Mucosa of rectum (tissue), 2 donors: ENCODE data around the gene KIF6.

Source experiments
- H3K27ac ChIP-seq, 2 donors: one replicate each; pipeline ENCODE4 v1.7.0; 2013; ENCODE audit warnings: inconsistent platforms in 2 of 2, low read depth in 2 of 2, low read length in 2 of 2
- H3K27me3 ChIP-seq, 2 donors: one replicate each; pipeline ENCODE4 v1.7.0; 2013; ENCODE audit warnings: low read length in 2 of 2; ENCODE audit not compliant: control insufficient read depth in 2 of 2, insufficient read depth in 2 of 2
- H3K36me3 ChIP-seq, 2 donors: one replicate each; pipeline ENCODE4 v1.7.0; 2013; ENCODE audit warnings: low read length in 2 of 2; ENCODE audit not compliant: control insufficient read depth in 2 of 2, insufficient read depth in 2 of 2
- H3K4me1 ChIP-seq, 2 donors: one replicate each; pipeline ENCODE4 v1.7.0; 2013; ENCODE audit warnings: low read length in 2 of 2, mild to moderate bottlenecking in 1 of 2; ENCODE audit not compliant: control insufficient read depth in 2 of 2, insufficient read depth in 2 of 2
- H3K4me3 ChIP-seq, 2 donors: one replicate each; pipeline ENCODE4 v1.7.0; 2013; ENCODE audit warnings: low read length in 2 of 2
- H3K9ac ChIP-seq, 2 donors: one replicate each; pipeline ENCODE4 v1.7.0; 2013; ENCODE audit warnings: low read length in 2 of 2, low read depth in 1 of 2, mild to moderate bottlenecking in 1 of 2
- H3K9me3 ChIP-seq, 2 donors: one replicate each; pipeline ENCODE4 v1.7.0; 2013; ENCODE audit warnings: low read length in 2 of 2; ENCODE audit not compliant: control insufficient read depth in 2 of 2
- donor health status: healthy.
- donor health status: Normal muscosa, but diverticular disease.

The KIF6 gene

GRCh38 chr6:39350723-39351505 lies 374.3 kb downstream of the KIF6 start:
- no peak overlapping the region for H3K9ac ChIP-seq
- no peaks in the 10 kb centered on the region for H3K4me1 ChIP-seq
- no peak overlapping the region for H3K27ac ChIP-seq
- no peaks in the 10 kb centered on the region for H3K9me3 ChIP-seq
- no peaks in the 10 kb centered on the region for H3K27me3 ChIP-seq
- no peaks in the 10 kb centered on the region for H3K36me3 ChIP-seq
- H3K4me3 ChIP-seq = no peak overlapping the region

DNA sequence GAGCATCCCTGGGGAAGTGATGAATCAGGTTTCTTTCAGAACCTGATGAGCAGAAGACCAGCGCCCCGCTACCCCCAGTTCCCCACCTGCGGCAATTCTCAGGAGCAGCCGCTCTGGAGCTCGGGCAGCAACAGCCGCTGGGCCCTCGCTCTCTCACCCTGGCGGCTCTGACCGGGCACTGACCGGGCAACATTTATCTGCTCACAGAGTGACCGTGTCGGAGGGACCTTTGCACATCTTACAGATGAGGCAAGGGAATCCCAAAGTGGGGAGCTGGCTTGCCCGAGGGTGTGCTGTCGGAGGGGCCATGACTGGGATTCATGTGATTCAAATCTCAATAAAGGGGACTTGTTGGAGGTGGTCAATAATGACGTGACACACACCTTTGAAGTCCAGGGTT lies 376.5 kb downstream of the KIF6 start:
- Histone ChIP-seq H3K4me3 (no peak overlapping the region), H3K27ac (no peak overlapping the region), H3K9ac (no peak overlapping the region), H3K27me3 (no peaks in the 10 kb centered on the region), H3K4me1 (no peaks in the 10 kb centered on the region), H3K36me3 (no peaks in the 10 kb centered on the region), H3K9me3 (no peaks in the 10 kb centered on the region)

DNA sequence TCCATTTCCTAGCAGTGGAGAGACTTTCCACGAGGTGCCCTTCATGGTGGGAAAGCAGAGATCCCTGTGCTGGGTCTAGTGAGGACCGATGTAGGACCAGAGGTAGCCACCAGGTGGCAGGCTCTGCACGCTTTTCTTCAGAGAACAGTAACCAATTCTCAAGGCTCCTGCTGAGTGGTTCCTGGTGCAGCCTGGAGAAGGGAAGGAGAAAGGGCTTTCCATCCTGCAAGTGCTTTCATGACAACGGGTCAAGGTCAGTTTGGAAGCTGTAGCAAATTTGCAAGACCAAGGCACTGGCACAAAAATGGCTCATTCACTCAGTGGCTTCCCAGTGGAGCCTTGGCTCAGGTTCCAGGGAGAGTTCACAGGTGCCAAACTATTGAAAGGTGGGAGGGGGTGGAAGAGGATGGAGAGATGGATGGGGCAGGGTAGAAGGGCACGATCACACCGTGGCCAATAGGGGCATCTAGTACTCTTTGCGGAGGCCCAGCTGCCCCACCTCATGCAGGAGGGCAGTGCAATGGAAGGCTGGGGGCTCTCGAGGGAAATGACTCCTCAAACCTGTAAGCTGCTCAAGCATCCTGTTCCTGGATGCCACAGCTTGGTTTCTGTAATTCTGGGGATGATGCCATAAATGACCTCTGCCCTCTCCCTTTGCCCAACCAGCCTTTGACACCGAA lies 377.2 kb downstream of the KIF6 start:
- Histone ChIP-seq H3K27ac (no peak overlapping the region), H3K9me3 (no peaks in the 10 kb centered on the region), H3K4me1 (no peaks in the 10 kb centered on the region), H3K9ac (no peak overlapping the region), H3K4me3 (no peak overlapping the region), H3K27me3 (no peaks in the 10 kb centered on the region), H3K36me3 (no peaks in the 10 kb centered on the region)

DNA sequence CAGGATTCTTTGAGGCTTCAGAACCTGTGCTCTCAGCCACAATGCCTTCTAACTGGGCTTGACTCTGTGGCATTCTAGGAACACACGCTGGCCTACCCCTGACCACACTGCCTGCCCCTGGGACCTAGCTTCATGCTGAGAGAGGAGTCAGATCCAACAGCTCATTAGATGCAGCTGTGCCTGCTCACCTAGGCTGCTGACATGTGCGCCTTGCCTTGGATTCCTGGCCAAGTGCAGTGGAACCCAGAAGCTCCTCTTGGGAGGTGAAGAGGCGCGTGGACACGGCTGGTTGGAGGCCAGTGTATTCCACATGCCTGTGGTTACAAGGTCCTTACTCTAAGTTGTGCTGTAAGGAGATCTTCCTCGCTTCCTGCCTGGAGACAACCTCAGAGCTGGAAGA lies 378.0 kb downstream of the KIF6 start:
- no peak overlapping the region for H3K9ac ChIP-seq

GRCh38 chr6:39344821-39345280 lies 380.4 kb downstream of the KIF6 start:
- no peak overlapping the region for H3K27ac ChIP-seq
- H3K27me3 ChIP-seq = no peaks in the 10 kb centered on the region
- no peak overlapping the region for H3K9ac ChIP-seq
- no peak overlapping the region for H3K4me3 ChIP-seq
- H3K4me1 ChIP-seq = peaks cover 0 to 8% of the 10 kb centered on the region in 2 donors
- H3K36me3 ChIP-seq = no peaks in the 10 kb centered on the region
- H3K9me3 ChIP-seq = no peaks in the 10 kb centered on the region

More for the DNA sequence above, 378.0 kb downstream of the KIF6 start:
- Histone ChIP-seq H3K4me3 (no peak overlapping the region), H3K27ac (no peak overlapping the region), H3K27me3 (no peaks in the 10 kb centered on the region), H3K9me3 (no peaks in the 10 kb centered on the region), H3K4me1 (peaks cover 0 to 1% of the 10 kb centered on the region in 2 donors), H3K36me3 (no peaks in the 10 kb centered on the region)

- Histone ChIP-seq H3K36me3 (no peaks in the 10 kb centered on the region), H3K4me1 (peaks cover 0 to 10% of the 10 kb centered on the region in 2 donors), H3K9me3 (no peaks in the 10 kb centered on the region), H3K9ac (no peak overlapping the region), H3K4me3 (no peak overlapping the region), H3K27ac (peak overlapping the region in 1 of 2 donors; percentile 38), H3K27me3 (no peaks in the 10 kb centered on the region)
Observed at GRCh38 chr6:39343396-39343870, 381.8 kb downstream of the KIF6 start.

DNA sequence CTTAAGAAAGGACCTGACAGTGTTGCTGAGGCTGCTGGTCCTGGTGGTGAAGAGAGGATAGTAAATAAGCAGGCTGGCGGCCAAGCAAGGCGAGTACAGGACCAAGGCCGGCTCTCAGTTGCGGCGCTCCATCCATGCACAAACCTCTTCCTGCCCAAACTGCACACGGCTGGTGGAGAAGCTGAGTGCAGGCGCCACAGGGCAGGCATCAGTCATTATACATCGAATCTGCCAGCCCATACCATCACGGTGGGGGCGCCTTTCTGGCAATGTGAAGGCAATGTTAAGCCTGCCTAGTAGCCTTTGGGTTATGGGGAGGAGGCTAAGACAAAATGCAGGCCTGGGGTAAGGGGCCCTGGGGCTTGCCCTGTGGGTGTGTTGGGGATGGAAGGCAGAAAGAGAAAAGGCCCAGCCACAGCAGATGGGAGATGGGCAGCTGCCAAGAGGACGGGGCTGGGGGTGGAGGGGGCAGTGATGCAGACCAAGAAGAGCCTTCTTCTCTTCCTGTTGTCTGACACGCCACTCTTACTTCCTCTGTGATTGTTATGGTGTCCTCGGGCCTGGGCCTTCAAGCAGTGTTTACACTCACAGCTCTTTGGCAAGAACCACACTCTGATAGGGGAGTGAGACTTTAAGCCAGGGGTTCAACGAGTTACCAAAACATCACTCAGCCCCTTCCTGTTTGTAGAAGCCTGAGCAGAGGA lies 382.4 kb downstream of the KIF6 start:
- Histone ChIP-seq H3K4me1 (peaks cover 0 to 10% of the 10 kb centered on the region in 2 donors), H3K4me3 (no peak overlapping the region), H3K36me3 (no peaks in the 10 kb centered on the region), H3K9ac (no peak overlapping the region), H3K27ac (peak overlapping the region in 1 of 2 donors; percentile 38), H3K27me3 (no peaks in the 10 kb centered on the region), H3K9me3 (no peaks in the 10 kb centered on the region)

DNA sequence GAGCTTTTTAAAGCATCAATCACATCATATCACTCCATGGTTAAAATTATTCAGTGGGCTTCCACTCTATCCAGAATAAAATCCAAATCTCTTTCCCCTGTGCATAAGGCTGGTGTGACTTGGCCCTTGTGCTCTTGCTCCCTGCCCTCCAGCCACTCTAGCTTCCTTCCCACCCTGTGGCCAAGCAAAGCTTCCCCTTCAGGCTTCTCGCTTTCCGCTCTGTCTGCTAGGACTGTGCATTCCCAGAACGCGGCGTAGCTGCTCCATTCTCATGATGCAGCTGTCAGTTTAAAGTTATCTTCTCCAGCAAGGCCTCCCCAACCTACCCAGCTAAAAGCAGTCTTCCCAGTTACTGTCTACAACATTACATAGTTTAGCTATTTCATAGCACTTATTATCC lies 383.3 kb downstream of the KIF6 start:
- Histone ChIP-seq H3K36me3 (no peaks in the 10 kb centered on the region), H3K9ac (no peak overlapping the region), H3K27ac (peak overlapping the region in 1 of 2 donors; percentile 4), H3K4me1 (peaks cover 0 to 10% of the 10 kb centered on the region in 2 donors), H3K27me3 (no peaks in the 10 kb centered on the region), H3K9me3 (no peaks in the 10 kb centered on the region), H3K4me3 (no peak overlapping the region)

DNA sequence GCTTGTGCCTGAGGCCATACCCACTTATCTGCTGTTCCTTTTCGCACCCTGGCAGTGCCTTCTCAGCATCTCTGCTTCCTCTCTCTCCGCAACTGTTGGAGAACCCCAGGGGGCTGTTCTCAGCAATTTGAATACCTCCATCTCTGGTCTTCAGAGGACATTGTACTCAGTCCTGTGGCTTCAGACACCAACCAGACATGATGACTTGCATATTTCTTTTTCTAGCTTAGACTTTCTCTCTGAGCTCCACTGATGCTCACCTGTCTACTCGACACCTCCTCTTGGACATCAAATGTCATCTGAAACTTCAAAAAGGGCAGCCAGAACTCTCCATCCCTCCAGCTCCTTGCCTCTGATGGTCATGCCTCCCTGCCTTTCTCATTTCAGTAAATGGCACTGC lies 383.9 kb downstream of the KIF6 start:
- Histone ChIP-seq H3K4me1 (peaks cover 0 to 10% of the 10 kb centered on the region in 2 donors), H3K36me3 (no peaks in the 10 kb centered on the region)

More for the DNA sequence above, 383.9 kb downstream of the KIF6 start:
- Histone ChIP-seq H3K9ac (no peak overlapping the region), H3K27ac (no peak overlapping the region), H3K27me3 (no peaks in the 10 kb centered on the region), H3K9me3 (no peaks in the 10 kb centered on the region), H3K4me3 (no peak overlapping the region)
